GM21526 (cell line): ENCODE results near the gene DGLUCY.
A peak's percentile ranks its signal among the peaks of the same experiment; 100 is the strongest.
"Not testable (repeated sequence)": the region's sequence is repeated elsewhere in the genome, so short reads cannot be mapped to it uniquely, and the experiment has no call there.

Source experiments
- ATAC-seq: cut with Tn5 transposase; IDR thresholded peaks from one replicate; pipeline ENCODE4 v1.9.1; 2021; ENCODE audit warnings: moderate library complexity; ENCODE audit not compliant: unreplicated experiment, low FRiP score

DGLUCY gene

GRCh38 chr14:91204657-91205056, 90.8 kb downstream of the DGLUCY start:
- no peak for ATAC-seq

GRCh38 chr14:91205459-91205858, 91.6 kb downstream of the DGLUCY start:
- ATAC-seq = no peak

- no peak for ATAC-seq
Observed at GRCh38 chr14:91207008-91207407, 93.1 kb downstream of the DGLUCY start.

GRCh38 chr14:91211017-91211416, 97.1 kb downstream of the DGLUCY start:
- no peak for ATAC-seq

GRCh38 chr14:91214306-91214705, 100.4 kb downstream of the DGLUCY start:
- no peak for ATAC-seq

GRCh38 chr14:91215381-91215780, 101.5 kb downstream of the DGLUCY start:
- no peak for ATAC-seq

GRCh38 chr14:91216731-91217226, 102.9 kb downstream of the DGLUCY start:
- ATAC-seq = no peak

GRCh38 chr14:91218014-91218413, 104.1 kb downstream of the DGLUCY start:
- ATAC-seq = no peak

- ATAC-seq = no peak
Observed at GRCh38 chr14:91219517-91220389, 105.9 kb downstream of the DGLUCY start.

GRCh38 chr14:91220581-91221000, 106.7 kb downstream of the DGLUCY start:
- no peak for ATAC-seq

GRCh38 chr14:91221270-91221669, 107.4 kb downstream of the DGLUCY start:
- ATAC-seq = no peak

- no peak for ATAC-seq
Observed at GRCh38 chr14:91223028-91223783, 109.3 kb downstream of the DGLUCY start.

GRCh38 chr14:91225025-91225424, 111.2 kb downstream of the DGLUCY start:
- ATAC-seq = no peak

- ATAC-seq = not testable (repeated sequence)
Observed at GRCh38 chr14:91226360-91226759, 112.5 kb downstream of the DGLUCY start.

- ATAC-seq = no peak
Observed at GRCh38 chr14:91227183-91227628, 113.3 kb downstream of the DGLUCY start.

- peak; percentile 67 for ATAC-seq
Observed at GRCh38 chr14:91228112-91229004, 114.5 kb downstream of the DGLUCY start.

GRCh38 chr14:91229005-91229382, 115.1 kb downstream of the DGLUCY start:
- no peak for ATAC-seq

- ATAC-seq = peak; percentile 62
Observed at GRCh38 chr14:91229743-91230200, 115.9 kb downstream of the DGLUCY start.

GRCh38 chr14:91230397-91231035, 116.6 kb downstream of the DGLUCY start:
- no peak for ATAC-seq

GRCh38 chr14:91231446-91231845, 117.6 kb downstream of the DGLUCY start:
- ATAC-seq = no peak
